ENCODE measurements around the gene WNT16. TPM values are rescaled to one million over a fixed set of nuclear protein-coding genes. Genes with fewer than 3 reads are reported as not detected.
A peak's percentile ranks its signal among the peaks of the same experiment; 100 is the strongest.

The WNT16 gene
- total and polyA plus RNA-seq, 4 experiments from 2014 or later = not detected

GRCh38 chr7:121390617-121391016 is 61.8 kb downstream of the WNT16 start:
- Histone ChIP-seq H3K9me3 (ENCODE audit: control insufficient read depth in 1 of 2, low read length in 2 of 2) (no peaks in the 10 kb centered on the region), H3K4me1 (ENCODE audit: insufficient read depth, low read length) (peaks cover 32% of the 10 kb centered on the region), H3K27me3 (ENCODE audit: insufficient read depth, low read length) (no peaks in the 10 kb centered on the region), H3K36me3 (ENCODE audit: insufficient read depth, low read length) (no peaks in the 10 kb centered on the region), H3K27ac (ENCODE audit: low read depth, low read length) (no peak overlapping the region), H3K4me3 (ENCODE audit: low read length in 2 of 2) (no peak overlapping the region)
- Mint-ChIP-seq H3K9me3 (peaks cover 0 to 2% (median 0%) of the 10 kb centered on the region in 8 donors), H3K4me1 (peaks cover 47 to 77% (median 57%) of the 10 kb centered on the region in 4 donors), H3K36me3 (peaks cover 3% of the 10 kb centered on the region in 2 donors), H3K27me3 (no peaks in the 10 kb centered on the region), H3K4me3 (peak overlapping the region in 1 of 8 donors; percentile 9), H3K27ac (peak overlapping the region in 2 of 7 donors; percentile 27 to 43)
- DNase-seq = no peak
- intact Hi-C loops (cut with micrococcal nuclease) = loop anchor here (10.0 kb wide), 1 partner anchor 406 kb away; the partner anchor contains the start of gene CPED1
- POLR2A ChIA-PET (ENCODE audit: partially characterized antibody) = no interaction called here
- CTCF ChIA-PET (ENCODE audit: partially characterized antibody) = no interaction called here

Other genes starting within 250 kb of the WNT16 start
- 10 to 100 TPM; 19.9 to 20.9 TPM for gene FAM3C, start 67.3 kb downstream of the WNT16 start, total RNA-seq
- gene FAM3C, start 67.3 kb downstream of the WNT16 start, polyA plus RNA-seq = 10 to 100 TPM in 1 of 2 donors, 1 to 10 TPM in 1; 8.8 to 15.5 TPM

Measured in CD4-positive, alpha-beta memory T cell (primary cell).